PC-3 (cell line): ENCODE results near the gene RREB1. TPM values are rescaled to one million over a fixed set of nuclear protein-coding genes. Genes with fewer than 3 reads are reported as not detected.

Source experiments
- ATAC-seq: fragments of 200-7000 bp; cut with Tn5 transposase; 2 replicates; pipeline ENCODE4 v1.9.1; 2020; ENCODE audit warnings: mild to moderate bottlenecking, moderate library complexity
- BruUV-seq: library from RNA; stranded (reverse); fragments of 400-500 nt; replicated peaks from 2 replicates; lab custom pipeline; 2021; lab: Mats Ljungman, UMichigan
- CTCF ChIA-PET: fragments of 300-600 bp; sonication (Branson Sonifier 250); formaldehyde crosslinking; loops from one replicate; lab custom pipeline; 2022; ENCODE audit warnings: antibody characterized with exemption; lab: Charles Lee
- POLR2A ChIA-PET: fragments of 300-600 bp; sonication (Branson Sonifier 250); formaldehyde crosslinking; loops from one replicate; lab custom pipeline; 2022; ENCODE audit warnings: antibody characterized with exemption; ENCODE audit not compliant: unreplicated experiment; lab: Charles Lee
- DNase-seq: peaks from one replicate; pipeline ENCODE4 v3.0.0-alpha.2; 2015
- H2AFZ ChIP-seq: fragments of 300-600 bp; sonication (generic); 2 replicates; pipeline ENCODE4 v1.6.0; 2016; ENCODE audit warnings: antibody characterized with exemption, low read length
- H3F3A ChIP-seq: fragments of 300-600 bp; sonication (generic); one replicate; pipeline ENCODE4 v1.6.0; 2017; ENCODE audit warnings: antibody characterized with exemption, low read length, control low read depth, mild to moderate bottlenecking; ENCODE audit not compliant: unreplicated experiment
- H3K27ac ChIP-seq: fragments of 300-600 bp; sonication (generic); 2 replicates; pipeline ENCODE4 v1.5.1; 2016; ENCODE audit warnings: mild to moderate bottlenecking, low read length
- H3K27me3 ChIP-seq: fragments of 300-600 bp; sonication (generic); 2 replicates; pipeline ENCODE4 v1.6.1; 2016; ENCODE audit warnings: low read length, mixed read lengths
- H3K36me3 ChIP-seq: fragments of 300-600 bp; sonication (generic); 2 replicates; pipeline ENCODE4 v1.6.1; 2016; ENCODE audit warnings: low read depth, mixed run types, low read length, mixed read lengths
- H3K4me1 ChIP-seq: fragments of 300-600 bp; sonication (generic); 2 replicates; pipeline ENCODE4 v1.5.1; 2016; ENCODE audit warnings: low read length; ENCODE audit not compliant: insufficient read depth
- H3K4me2 ChIP-seq: fragments of 300-600 bp; sonication (generic); 2 replicates; pipeline ENCODE4 v1.6.0; 2016; ENCODE audit warnings: low read length
- H3K4me3 ChIP-seq: fragments of 300-600 bp; sonication (generic); 2 replicates; pipeline ENCODE4 v1.5.1; 2016; ENCODE audit warnings: mild to moderate bottlenecking, low read length, mixed read lengths
- H3K79me2 ChIP-seq: fragments of 300-600 bp; sonication (generic); 2 replicates; pipeline ENCODE4 v1.6.1; 2017; ENCODE audit warnings: low read length, mixed read lengths
- H3K9ac ChIP-seq: fragments of 300-600 bp; sonication (generic); 2 replicates; pipeline ENCODE4 v1.6.0; 2016; ENCODE audit warnings: mild to moderate bottlenecking, low read length
- H3K9me2 ChIP-seq: fragments of 300-600 bp; sonication (generic); replicated peaks from 2 replicates; pipeline ENCODE4 v1.6.1; 2016; ENCODE audit warnings: mixed run types, low read length, mixed read lengths
- H3K9me3 ChIP-seq: fragments of 300-600 bp; sonication (generic); 2 replicates; pipeline ENCODE4 v1.6.1; 2016; ENCODE audit warnings: low read length, mixed read lengths
- H4K20me1 ChIP-seq: fragments of 300-600 bp; sonication (generic); 2 replicates; pipeline ENCODE4 v1.6.1; 2016; ENCODE audit warnings: low read length, mixed read lengths
- EZH2 ChIP-seq: fragments of 300-600 bp; sonication (generic); IDR thresholded peaks from one replicate; pipeline ENCODE4 v1.6.1; 2017; ENCODE audit warnings: antibody characterized with exemption, mild to moderate bottlenecking, low read length; ENCODE audit not compliant: unreplicated experiment
- EZH2phosphoT487 ChIP-seq: fragments of 300-600 bp; sonication (generic); IDR thresholded peaks from 2 replicates; pipeline ENCODE4 v1.6.1; 2018; ENCODE audit warnings: mild to moderate bottlenecking, antibody characterized with exemption, low read length, borderline replicate concordance
- intact Hi-C: fragments of 100-400 bp; cut with micrococcal nuclease; formaldehyde crosslinking; loops from 2 replicates; pipeline ENCODE4 v1.9.0; 2023
- total RNA-seq: library from RNA; depleted of rRNA; stranded (reverse); fragments of >200 nt; gene quantifications from 2 replicates; pipeline ENCODE4 v1.2.3, GENCODE V29; 2014
- TF ChIP-seq, protein P1 (sequence below): fragments of 300-600 bp; sonication (generic); conservative IDR thresholded peaks from 2 replicates; pipeline ENCODE4 v1.5.1; 2017; ENCODE audit warnings: antibody characterized with exemption, low read depth, mild to moderate bottlenecking, low read length

Gene RREB1
- total RNA-seq, 1 experiment from 2014 or later: 26.0 TPM

- no peak overlapping the region for H3K4me3 ChIP-seq
- no peaks in the 10 kb centered on the region for H3K36me3 ChIP-seq
- no peak overlapping the region for H2AFZ ChIP-seq
- H3K4me2 ChIP-seq: peak overlapping the region; percentile 19; the same call in 1 of the 2 replicates
- intact Hi-C loops: loop anchor here (5.0 kb wide), 1 partner anchor 44 kb away; no protein-coding TSS in a partner anchor
- no peaks in the 10 kb centered on the region for H3K9me2 ChIP-seq
- H3K9ac ChIP-seq: peak overlapping the region; percentile 41
- ChIA-PET CTCF (no interaction called here), POLR2A (no interaction called here)
- ATAC-seq: peak; percentile 48
- no peaks in the 10 kb centered on the region for H3K9me3 ChIP-seq
- no peaks in the 10 kb centered on the region for H3K27me3 ChIP-seq
- H3K79me2 ChIP-seq: peaks cover 99% of the 10 kb centered on the region
- peak overlapping the region; percentile 79 for H3K27ac ChIP-seq
- H3K4me1 ChIP-seq: peaks cover 67% of the 10 kb centered on the region
- no peaks in the 10 kb centered on the region for H3F3A ChIP-seq
- TF ChIP-seq EZH2phosphoT487: no peak
- TF ChIP-seq EZH2: no peak
- TF ChIP-seq, protein P1, sequence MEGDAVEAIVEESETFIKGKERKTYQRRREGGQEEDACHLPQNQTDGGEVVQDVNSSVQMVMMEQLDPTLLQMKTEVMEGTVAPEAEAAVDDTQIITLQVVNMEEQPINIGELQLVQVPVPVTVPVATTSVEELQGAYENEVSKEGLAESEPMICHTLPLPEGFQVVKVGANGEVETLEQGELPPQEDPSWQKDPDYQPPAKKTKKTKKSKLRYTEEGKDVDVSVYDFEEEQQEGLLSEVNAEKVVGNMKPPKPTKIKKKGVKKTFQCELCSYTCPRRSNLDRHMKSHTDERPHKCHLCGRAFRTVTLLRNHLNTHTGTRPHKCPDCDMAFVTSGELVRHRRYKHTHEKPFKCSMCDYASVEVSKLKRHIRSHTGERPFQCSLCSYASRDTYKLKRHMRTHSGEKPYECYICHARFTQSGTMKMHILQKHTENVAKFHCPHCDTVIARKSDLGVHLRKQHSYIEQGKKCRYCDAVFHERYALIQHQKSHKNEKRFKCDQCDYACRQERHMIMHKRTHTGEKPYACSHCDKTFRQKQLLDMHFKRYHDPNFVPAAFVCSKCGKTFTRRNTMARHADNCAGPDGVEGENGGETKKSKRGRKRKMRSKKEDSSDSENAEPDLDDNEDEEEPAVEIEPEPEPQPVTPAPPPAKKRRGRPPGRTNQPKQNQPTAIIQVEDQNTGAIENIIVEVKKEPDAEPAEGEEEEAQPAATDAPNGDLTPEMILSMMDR: no peak
- H4K20me1 ChIP-seq: peaks cover 6% of the 10 kb centered on the region; the same call in 1 of the 2 replicates
- peak; percentile 91 for DNase-seq
- no TSS peak for BruUV-seq
Measured at GRCh38 chr6:7148100-7148822, 40.5 kb downstream of the RREB1 start.

- Histone ChIP-seq H3K36me3 (peaks cover 9% of the 10 kb centered on the region; the same call in 1 of the 2 replicates), H2AFZ (no peak overlapping the region), H4K20me1 (peaks cover 11% of the 10 kb centered on the region; the same call in 1 of the 2 replicates), H3K79me2 (peaks cover 99% of the 10 kb centered on the region), H3K4me2 (no peak overlapping the region), H3K9me3 (no peaks in the 10 kb centered on the region), H3K27ac (no peak overlapping the region), H3F3A (no peaks in the 10 kb centered on the region), H3K9ac (no peak overlapping the region), H3K9me2 (no peaks in the 10 kb centered on the region), H3K27me3 (no peaks in the 10 kb centered on the region), H3K4me3 (no peak overlapping the region), H3K4me1 (peaks cover 57% of the 10 kb centered on the region)
- no TSS peak for BruUV-seq
- ATAC-seq: no peak
- POLR2A ChIA-PET: no interaction called here
- CTCF ChIA-PET: no interaction called here
- intact Hi-C loops: no loop called here
- TF ChIP-seq EZH2: no peak
- TF ChIP-seq, protein P1: no peak
- no peak for TF ChIP-seq EZH2phosphoT487
- no peak for DNase-seq
Measured at GRCh38 chr6:7150381-7151064, 42.8 kb downstream of the RREB1 start.
